IMR-90 (cell line): ENCODE measurements around the gene CDH2. TPM values are rescaled to one million over a fixed set of nuclear protein-coding genes. Genes with fewer than 3 reads are reported as not detected.

Source experiments
- ATAC-seq: fragments of 200-7000 bp; cut with Tn5 transposase; 2 replicates; pipeline ENCODE4 v1.9.1; 2020; ENCODE audit warnings: low read depth, mild to moderate bottlenecking, moderate library complexity
- BruUV-seq: library from RNA; stranded (reverse); fragments of 400-500 nt; replicated peaks from 2 replicates; lab custom pipeline; 2021; lab: Mats Ljungman, UMichigan
- CTCF ChIA-PET: fragments of 300-600 bp; formaldehyde crosslinking; extraction: SDS; loops from one replicate; lab custom pipeline; 2021; ENCODE audit warnings: antibody characterized with exemption; lab: Yijun Ruan, JAX
- POLR2A ChIA-PET: fragments of 300-600 bp; sonication (Branson Sonifier 250); formaldehyde crosslinking; loops from one replicate; lab custom pipeline; 2022; ENCODE audit warnings: antibody characterized with exemption; ENCODE audit not compliant: unreplicated experiment; lab: Charles Lee
- DNase-seq: peaks from one replicate; pipeline ENCODE4 v3.0.0; 2013
- H2AFZ ChIP-seq: replicated peaks from 2 replicates; pipeline ENCODE3; 2013; ENCODE audit warnings: low read length, mild to moderate bottlenecking; ENCODE audit not compliant: poor library complexity
- H2AK5ac ChIP-seq: 2 replicates; pipeline ENCODE4 v1.6.1; 2013; ENCODE audit warnings: low read depth, low read length, inconsistent platforms
- H2AK9ac ChIP-seq: replicated peaks from 2 replicates; pipeline ENCODE3; 2013; ENCODE audit warnings: mild to moderate bottlenecking, low read depth, low read length, moderate library complexity; ENCODE audit not compliant: poor library complexity
- H2BK120ac ChIP-seq: 2 replicates; pipeline ENCODE4 v1.6.1; 2013; ENCODE audit warnings: low read depth, low read length, inconsistent platforms
- H2BK15ac ChIP-seq: 3 replicates; pipeline ENCODE4 v1.6.1; 2013; ENCODE audit warnings: low read depth, low read length, inconsistent platforms
- H2BK20ac ChIP-seq: 2 replicates; pipeline ENCODE4 v1.6.1; 2013; ENCODE audit warnings: low read depth, mild to moderate bottlenecking, inconsistent platforms, low read length, moderate library complexity
- H2BK5ac ChIP-seq: 2 replicates; pipeline ENCODE4 v1.6.1; 2013; ENCODE audit warnings: mild to moderate bottlenecking, low read depth, low read length, inconsistent platforms; ENCODE audit not compliant: poor library complexity, severe bottlenecking
- H3K14ac ChIP-seq: replicated peaks from 2 replicates; pipeline ENCODE4 v1.6.1; 2013; ENCODE audit warnings: low read depth, low read length, inconsistent platforms
- H3K18ac ChIP-seq: 2 replicates; pipeline ENCODE4 v1.6.1; 2013; ENCODE audit warnings: low read depth, low read length, control low read depth
- H3K23ac ChIP-seq: 2 replicates; pipeline ENCODE4 v1.6.1; 2013; ENCODE audit warnings: low read depth, low read length, inconsistent platforms
- H3K27ac ChIP-seq: 2 replicates; pipeline ENCODE4 v1.5.1; 2013; ENCODE audit warnings: mild to moderate bottlenecking, control low read depth, low read length; ENCODE audit not compliant: insufficient read depth
- H3K27me3 ChIP-seq: 2 replicates; pipeline ENCODE4 v1.6.1; 2013; ENCODE audit warnings: low read length; ENCODE audit not compliant: control insufficient read depth, insufficient read depth
- H3K36me3 ChIP-seq: 2 replicates; pipeline ENCODE4 v1.6.1; 2013; ENCODE audit warnings: low read length, mixed read lengths; ENCODE audit not compliant: control insufficient read depth, insufficient read depth
- H3K4ac ChIP-seq: 2 replicates; pipeline ENCODE4 v1.6.1; 2013; ENCODE audit warnings: low read depth, low read length, inconsistent platforms
- H3K4me1 ChIP-seq: 2 replicates; pipeline ENCODE4 v1.6.1; 2013; ENCODE audit warnings: low read length, mixed read lengths; ENCODE audit not compliant: control insufficient read depth, insufficient read depth
- H3K4me2 ChIP-seq: 2 replicates; pipeline ENCODE4 v1.6.1; 2013; ENCODE audit warnings: low read depth, mild to moderate bottlenecking, control low read depth, low read length, moderate library complexity
- H3K4me3 ChIP-seq: 2 replicates; pipeline ENCODE4 v1.5.1; 2013; ENCODE audit warnings: low read depth, mild to moderate bottlenecking, control low read depth, low read length, moderate library complexity; ENCODE audit not compliant: insufficient read depth
- H3K56ac ChIP-seq: 2 replicates; pipeline ENCODE4 v1.6.1; 2013; ENCODE audit warnings: low read length, inconsistent platforms; ENCODE audit not compliant: insufficient read depth; ENCODE audit errors: extremely low read depth
- H3K79me1 ChIP-seq, 2 experiments: 2 replicates each; pipeline ENCODE4 v1.6.1; 2013; ENCODE audit warnings: low read length in 2 of 2, inconsistent platforms in 1 of 2, low read depth in 1 of 2
- H3K9ac ChIP-seq: 2 replicates; pipeline ENCODE4 v1.6.1; 2013; ENCODE audit warnings: low read depth, low read length, control low read depth
- H3K9me1 ChIP-seq: 2 replicates; pipeline ENCODE4 v1.6.1; 2013; ENCODE audit warnings: low read length, inconsistent platforms; ENCODE audit not compliant: insufficient read depth
- H3K9me3 ChIP-seq: 2 replicates; pipeline ENCODE4 v1.6.1; 2013; ENCODE audit warnings: low read length; ENCODE audit not compliant: control insufficient read depth, insufficient read depth
- H4K20me1 ChIP-seq: 2 replicates; pipeline ENCODE4 v1.6.1; 2013; ENCODE audit warnings: low read length, inconsistent platforms; ENCODE audit not compliant: insufficient read depth
- H4K5ac ChIP-seq: 2 replicates; pipeline ENCODE4 v1.6.1; 2013; ENCODE audit warnings: mild to moderate bottlenecking, low read depth, low read length, control low read depth
- H4K8ac ChIP-seq, 2 experiments: 2 replicates each; pipeline ENCODE4 v1.6.1; 2013; ENCODE audit warnings: low read depth in 2 of 2, low read length in 2 of 2, control low read depth in 1 of 2, inconsistent platforms in 1 of 2
- H4K91ac ChIP-seq: 2 replicates; pipeline ENCODE4 v1.6.1; 2013; ENCODE audit warnings: low read depth, low read length, inconsistent platforms; ENCODE audit not compliant: insufficient read depth
- CEBPB ChIP-seq: IDR thresholded peaks from 2 replicates; pipeline ENCODE4 v1.6.1; 2012; ENCODE audit warnings: low read depth, low read length, improper control_type of control experiment
- RFX5 ChIP-seq: IDR thresholded peaks from 2 replicates; pipeline ENCODE4 v1.8.0; 2012; ENCODE audit warnings: low read depth, mild to moderate bottlenecking, low read length, moderate library complexity
- WGBS, 2 experiments: methylation state at CpG; one replicate each; pipeline versions ENCODE4 v1.1.5 to v1.1.7; 2013; ENCODE audit warnings: missing lambda C conversion rate in 2 of 2; ENCODE audit not compliant: insufficient read length in 1 of 2; ENCODE audit errors: extremely low coverage in 2 of 2; 5-methylcytosine and 5-hydroxymethylcytosine counted together
- dilution Hi-C: fragments of 300-500 bp; cut with HindIII; formaldehyde crosslinking; loops from one replicate; pipeline ENCODE4 v1.14.3; 2018; ENCODE audit warnings: low sequenced_read_pairs; ENCODE audit not compliant: unreplicated experiment
- in situ Hi-C: fragments of 300-500 bp; cut with MboI; formaldehyde crosslinking; loops from 3 replicates; pipeline ENCODE4 v1.14.3; 2019; ENCODE audit warnings: low sequenced_read_pairs, inconsistent platforms, mixed read lengths
- intact Hi-C: fragments of 100-400 bp; cut with micrococcal nuclease; formaldehyde crosslinking; loops from 2 replicates; pipeline ENCODE4 v1.10.0; 2022
- polyA plus RNA-seq, 3 experiments: library from polyadenylated mRNA; depleted of rRNA; stranded (reverse); fragments of >200 nt; gene quantifications; 2 replicates each; pipeline ENCODE4 v1.2.3, GENCODE V29; 2012; ENCODE audit warnings: low replicate concordance in 1 of 3
- total RNA-seq: library from RNA; depleted of rRNA; stranded (reverse); fragments of >200 nt; gene quantifications from 2 replicates; pipeline ENCODE4 v1.2.3, GENCODE V29; 2012

The CDH2 gene
- total and polyA plus RNA-seq, 2 of the 4 experiments (the other 2 are of a cell fraction): 55.6 to 111 TPM

DNA sequence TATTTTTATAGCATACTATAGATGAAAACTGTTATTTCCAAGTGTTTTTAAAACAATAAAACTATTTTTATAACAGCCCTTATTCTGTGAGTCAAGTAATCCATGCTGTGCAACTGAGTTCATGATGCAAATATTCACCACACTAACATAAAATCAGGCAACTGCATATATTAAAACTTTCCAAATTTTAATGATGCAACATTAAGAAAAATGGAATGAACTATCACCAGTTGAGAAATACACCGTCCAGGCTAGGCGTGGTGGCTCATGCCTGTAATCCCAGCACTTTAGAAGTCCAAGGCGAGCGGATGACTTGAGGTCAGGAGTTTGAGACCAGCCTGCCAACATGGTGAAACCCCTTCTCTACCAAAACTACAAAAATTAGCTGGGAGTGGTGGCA lies 114.5 kb downstream of the CDH2 start:
- H4K20me1 ChIP-seq: no peaks in the 10 kb centered on the region
- POLR2A ChIA-PET: no interaction called here
- TF ChIP-seq RFX5 (no peak), CEBPB (peak; percentile 60)
- H2AK9ac ChIP-seq: no peak overlapping the region
- H2BK20ac ChIP-seq: 0 out of 2 replicates have a peak overlapping the region, but pooled peaks have one; percentile 14
- H3K56ac ChIP-seq: no peak overlapping the region
- H3K23ac ChIP-seq: no peak overlapping the region
- H3K4me1 ChIP-seq: peaks cover 16% of the 10 kb centered on the region
- no TSS peak for BruUV-seq
- peaks cover 17% of the 10 kb centered on the region for H3K9me1 ChIP-seq
- in situ Hi-C loops: no loop called here
- no peak overlapping the region for H3K27ac ChIP-seq
- no peaks in the 10 kb centered on the region for H3K36me3 ChIP-seq
- no peak overlapping the region for H3K9ac ChIP-seq
- intact Hi-C loops: no loop called here
- H3K4me2 ChIP-seq: no peak overlapping the region
- H4K91ac ChIP-seq: peak overlapping the region; percentile 40; the same call in 1 of the 2 replicates
- peak overlapping the region; percentile 79 for H3K4ac ChIP-seq
- H3K4me3 ChIP-seq: no peak overlapping the region
- dilution Hi-C loops: no loop called here
- 67% methylated on average over 1 of the region's 4 CpGs; no CpG with 5 or more reads in 1 of the 2 experiments for WGBS, 2 experiments
- peak overlapping the region; percentile 4 for H2BK5ac ChIP-seq
- H4K8ac ChIP-seq: peak overlapping the region in 1 of 2 experiments; percentile 59; a peak in 2 of 4 replicates
- H2AK5ac ChIP-seq: peak overlapping the region; percentile 81
- H2BK15ac ChIP-seq: peak overlapping the region; percentile 37; the same call in 1 of the 3 replicates
- H3K79me1 ChIP-seq: peaks cover 27 to 44% of the 10 kb centered on the region in 2 experiments
- ATAC-seq (no peak), DNase-seq (no peak)
- CTCF ChIA-PET: no interaction called here
- peak overlapping the region; percentile 52; the same call in 1 of the 2 replicates for H2BK120ac ChIP-seq
- no peaks in the 10 kb centered on the region for H3K9me3 ChIP-seq
- H3K14ac ChIP-seq: peak overlapping the region; percentile 71
- H3K27me3 ChIP-seq: no peaks in the 10 kb centered on the region
- no peak overlapping the region for H2AFZ ChIP-seq
- H3K18ac ChIP-seq: no peak overlapping the region; the same call in 1 of the 2 replicates
- H4K5ac ChIP-seq: no peak overlapping the region; the same call in 1 of the 2 replicates
